Measurements from ENCODE around the gene SEC22A. TPM values are rescaled to one million over a fixed set of nuclear protein-coding genes. Genes with fewer than 3 reads are reported as not detected.

SEC22A gene
- total and polyA plus RNA-seq, 2 of the 8 experiments (the other 6 are each of a cell fraction or from before 2014, with no cell fraction given) = 10.6 to 17.1 TPM

DNA sequence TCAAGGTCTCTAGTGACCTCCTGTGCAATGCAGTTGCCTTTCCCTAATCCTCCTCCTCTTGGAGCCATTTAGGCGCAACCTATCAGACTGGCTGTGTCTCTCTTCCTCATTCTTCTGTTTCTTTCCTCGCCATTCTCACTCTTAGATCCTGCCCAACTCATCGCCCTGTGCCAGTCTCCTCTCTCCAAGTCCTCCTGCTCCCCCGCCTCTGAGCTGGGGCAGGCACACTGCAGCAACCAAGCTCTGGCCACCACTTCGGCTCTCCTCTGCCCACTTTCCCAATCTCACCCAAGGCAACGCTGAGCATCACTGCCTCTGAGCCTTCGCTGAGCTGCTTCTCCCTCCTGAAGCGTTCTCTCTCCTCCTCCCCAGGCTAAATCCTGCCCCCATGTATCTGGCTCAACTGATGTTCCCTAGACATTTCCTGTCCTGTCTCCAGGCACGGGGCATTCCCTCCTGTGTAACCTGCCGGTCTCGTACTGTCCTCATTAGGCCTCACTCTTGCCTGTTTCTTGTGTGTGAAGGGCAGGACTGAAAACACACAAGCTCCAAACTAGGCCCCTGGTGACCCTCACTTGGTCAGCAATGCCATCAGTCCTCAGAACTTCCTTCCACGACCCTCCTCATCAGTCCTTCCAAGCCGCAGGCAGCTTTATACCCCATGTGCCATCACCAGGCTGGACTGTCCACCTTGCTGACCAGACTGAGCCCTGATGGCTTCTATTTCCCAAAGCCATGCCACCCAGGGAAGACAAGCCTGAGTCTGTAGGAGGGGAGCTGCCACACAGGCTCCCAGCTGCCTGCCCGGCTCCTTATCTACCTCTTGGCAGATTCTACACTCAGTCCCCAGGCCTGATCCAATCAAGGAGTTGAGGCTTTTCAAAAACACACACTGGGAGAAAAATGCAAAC, 85.6 kb downstream of the SEC22A start:
- Histone ChIP-seq H3K18ac (ENCODE audit: extremely low read depth, low read length) (no peak overlapping the region), H3K4me3 (ENCODE audit: extremely low read depth in 1 of 4, insufficient read depth in 2 of 4, low read depth in 3 of 4, low read length in 4 of 4) (no peak overlapping the region), H3K9me3 (ENCODE audit: insufficient read depth in 2 of 2, low read depth in 1 of 2, low read length in 1 of 2) (no peaks in the 10 kb centered on the region), H4K91ac (replicated peaks; ENCODE audit: insufficient read length, low read length) (no peak overlapping the region), H2BK12ac (ENCODE audit: low read depth, low read length) (no peak overlapping the region), H3K27ac (ENCODE audit: low read depth, low read length) (no peak overlapping the region), H3K27me3 (replicated peaks in 1 of 4; ENCODE audit: control insufficient read depth in 3 of 4, extremely low read depth in 1 of 4, insufficient read depth in 3 of 4, low read length in 3 of 4) (no peaks in the 10 kb centered on the region), H2BK15ac (ENCODE audit: low read length) (no peak overlapping the region), H3K9ac (replicated peaks in 1 of 4; ENCODE audit: extremely low read depth in 1 of 4, low read depth in 3 of 4, low read length in 3 of 4) (no peak overlapping the region; a peak in 1 of 7 replicates), H4K5ac (ENCODE audit: insufficient read length, low read depth, low read length) (no peak overlapping the region), H4K20me1 (replicated peaks in 1 of 2; ENCODE audit: control insufficient read depth in 1 of 2, insufficient read depth in 2 of 2, low read length in 2 of 2) (peaks cover 4 to 26% of the 10 kb centered on the region in 2 experiments), H2BK5ac (ENCODE audit: low read depth, low read length) (0 out of 2 replicates have a peak overlapping the region, but pooled peaks have one; percentile 32), H3K79me1 (ENCODE audit: low read depth, low read length) (no peaks in the 10 kb centered on the region), H3K4me1 (replicated peaks in 1 of 4; ENCODE audit: control insufficient read depth in 3 of 4, insufficient read depth in 4 of 4, low read length in 3 of 4) (no peaks in the 10 kb centered on the region; a peak in 1 of 7 replicates), H3K79me2 (ENCODE audit: control insufficient read depth in 1 of 2, insufficient read depth in 2 of 2, low read length in 2 of 2) (no peaks in the 10 kb centered on the region), H3K14ac (ENCODE audit: insufficient read length) (no peak overlapping the region), H2AFZ (ENCODE audit: low read length) (no peak overlapping the region), H3K23ac (ENCODE audit: insufficient read length) (no peak overlapping the region), H3K56ac (replicated peaks; ENCODE audit: insufficient read length, low read depth, low read length) (no peak overlapping the region), H3K4me2 (ENCODE audit: insufficient read depth in 1 of 2, low read depth in 2 of 2, low read length in 2 of 2) (no peak overlapping the region), H3K23me2 (ENCODE audit: low read depth, low read length) (no peaks in the 10 kb centered on the region), H2BK120ac (replicated peaks; ENCODE audit: low read depth, low read length) (no peak overlapping the region), H3K36me3 (ENCODE audit: control insufficient read depth in 2 of 4, insufficient read depth in 4 of 4, low read length in 3 of 4) (peaks cover 7 to 34% (median 24%) of the 10 kb centered on the region in 4 experiments), H2AK5ac (ENCODE audit: low read depth, low read length) (no peak overlapping the region), H2BK20ac (ENCODE audit: low read length) (no peak overlapping the region), H3K4ac (replicated peaks; ENCODE audit: insufficient read length, low read depth, low read length) (no peak overlapping the region), H4K8ac (ENCODE audit: extremely low read depth, insufficient read depth, low read length) (no peak overlapping the region)
- POLR2A ChIA-PET (ENCODE audit: partially characterized antibody) = interaction anchor here (0.9 to 1.3 kb wide), 2 partner anchors 15 to 23 kb away, joined by 3 to 4 read pairs; no protein-coding TSS in a partner anchor
- no peak for FAIRE-seq
- peak in 1 of 2 experiments; percentile 42 for DNase-seq (ENCODE audit: low read depth in 1 of 2, low spot score in 2 of 2)
- WGBS, 2 experiments (ENCODE audit: extremely low coverage in 1 of 2, insufficient coverage in 1 of 2, insufficient read length in 1 of 2, insufficient replicate concordance in 2 of 2, low coverage in 1 of 2, low lambda C conversion rate in 2 of 2, missing lambda C conversion rate in 1 of 2) = 84% methylated on average over 13 of the region's 14 CpGs; no CpG with 5 or more reads in 1 of the 2 experiments
- CTCF ChIA-PET (ENCODE audit: partially characterized antibody) = interaction anchor here (0.6 to 5.0 kb wide), 14 partner anchors 13 to 331 kb away, joined by 3 to 90 read pairs (median 3); no protein-coding TSS in a partner anchor
- TF ChIP-seq NANOG (IDR thresholded peaks at IDR 0.05; ENCODE audit: insufficient read depth, low read depth, low read length, poor library complexity, severe bottlenecking) (no peak), SRF (IDR thresholded peaks at IDR 0.05; ENCODE audit: low read depth, low read length) (no peak), MAFK (IDR thresholded peaks at IDR 0.05; ENCODE audit: low read depth, low read length) (no peak), EGR1 (IDR thresholded peaks at IDR 0.05; ENCODE audit: borderline replicate concordance, low read depth, low read length) (no peak), SAP30 (IDR thresholded peaks at IDR 0.05; ENCODE audit: insufficient read depth, insufficient replicate concordance, low read length) (no peak), RNF2 (IDR thresholded peaks at IDR 0.05; ENCODE audit: borderline replicate concordance, low read depth, low read length, missing control alignments, poor library complexity, severe bottlenecking) (no peak), TBP (IDR thresholded peaks at IDR 0.05; ENCODE audit: low read depth, low read length) (no peak)
- TF ChIP-seq, protein P1, sequence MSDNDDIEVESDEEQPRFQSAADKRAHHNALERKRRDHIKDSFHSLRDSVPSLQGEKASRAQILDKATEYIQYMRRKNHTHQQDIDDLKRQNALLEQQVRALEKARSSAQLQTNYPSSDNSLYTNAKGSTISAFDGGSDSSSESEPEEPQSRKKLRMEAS (IDR thresholded peaks at IDR 0.05) = no peak
